NB4 (cell line): ENCODE data around the gene LRIG1.
A peak's percentile ranks its signal among the peaks of the same experiment; 100 is the strongest.

Experiments
- DNase-seq: peaks from one replicate; pipeline ENCODE4 v3.0.0; 2010; ENCODE audit warnings: low read depth
- H3K4me3 ChIP-seq: one replicate; pipeline ENCODE4 v1.5.1; 2011; ENCODE audit warnings: mild to moderate bottlenecking, low read depth, low read length, moderate library complexity
- MYC ChIP-seq: IDR thresholded peaks from 2 replicates; pipeline ENCODE4 v1.6.1; 2011; ENCODE audit warnings: low read depth, low read length
- POLR2A ChIP-seq: IDR thresholded peaks from 2 replicates; pipeline ENCODE4 v1.6.1; 2011; ENCODE audit warnings: mild to moderate bottlenecking; ENCODE audit not compliant: insufficient read length; ENCODE audit errors: extremely low read depth
- TF ChIP-seq, protein P1 (sequence below): IDR thresholded peaks from one replicate; pipeline ENCODE4 v1.5.1; 2012; ENCODE audit warnings: low read depth, low read length
- TF ChIP-seq, protein P2 (sequence below): IDR thresholded peaks from 2 replicates; pipeline ENCODE4 v1.6.1; 2011; ENCODE audit warnings: low read depth, low read length

Gene LRIG1

DNA sequence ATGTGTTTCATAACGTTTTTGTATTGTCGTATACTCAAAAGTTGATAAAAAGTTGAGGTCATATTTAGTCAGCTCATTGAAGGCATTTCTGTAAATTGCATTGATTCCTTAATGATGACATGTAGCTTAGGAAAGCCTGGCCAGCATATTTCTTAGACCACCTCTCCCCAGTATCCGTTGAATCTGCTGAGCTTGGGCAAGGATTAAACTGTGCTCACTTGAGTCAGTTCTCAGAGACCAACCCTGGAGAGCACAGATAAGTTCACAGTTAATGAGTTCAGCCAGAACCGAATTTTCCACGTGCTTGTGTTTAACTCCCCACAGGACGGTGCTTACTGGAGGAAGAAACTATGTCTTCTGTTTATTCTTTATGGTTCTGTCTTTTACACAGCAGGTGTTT is 147.3 kb downstream of the LRIG1 start:
- DNase-seq = no peak
- TF ChIP-seq, protein P1, sequence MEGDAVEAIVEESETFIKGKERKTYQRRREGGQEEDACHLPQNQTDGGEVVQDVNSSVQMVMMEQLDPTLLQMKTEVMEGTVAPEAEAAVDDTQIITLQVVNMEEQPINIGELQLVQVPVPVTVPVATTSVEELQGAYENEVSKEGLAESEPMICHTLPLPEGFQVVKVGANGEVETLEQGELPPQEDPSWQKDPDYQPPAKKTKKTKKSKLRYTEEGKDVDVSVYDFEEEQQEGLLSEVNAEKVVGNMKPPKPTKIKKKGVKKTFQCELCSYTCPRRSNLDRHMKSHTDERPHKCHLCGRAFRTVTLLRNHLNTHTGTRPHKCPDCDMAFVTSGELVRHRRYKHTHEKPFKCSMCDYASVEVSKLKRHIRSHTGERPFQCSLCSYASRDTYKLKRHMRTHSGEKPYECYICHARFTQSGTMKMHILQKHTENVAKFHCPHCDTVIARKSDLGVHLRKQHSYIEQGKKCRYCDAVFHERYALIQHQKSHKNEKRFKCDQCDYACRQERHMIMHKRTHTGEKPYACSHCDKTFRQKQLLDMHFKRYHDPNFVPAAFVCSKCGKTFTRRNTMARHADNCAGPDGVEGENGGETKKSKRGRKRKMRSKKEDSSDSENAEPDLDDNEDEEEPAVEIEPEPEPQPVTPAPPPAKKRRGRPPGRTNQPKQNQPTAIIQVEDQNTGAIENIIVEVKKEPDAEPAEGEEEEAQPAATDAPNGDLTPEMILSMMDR = no peak
- TF ChIP-seq, protein P2, sequence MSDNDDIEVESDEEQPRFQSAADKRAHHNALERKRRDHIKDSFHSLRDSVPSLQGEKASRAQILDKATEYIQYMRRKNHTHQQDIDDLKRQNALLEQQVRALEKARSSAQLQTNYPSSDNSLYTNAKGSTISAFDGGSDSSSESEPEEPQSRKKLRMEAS = no peak
- no peak for TF ChIP-seq POLR2A
- no peak overlapping the region for H3K4me3 ChIP-seq

DNA sequence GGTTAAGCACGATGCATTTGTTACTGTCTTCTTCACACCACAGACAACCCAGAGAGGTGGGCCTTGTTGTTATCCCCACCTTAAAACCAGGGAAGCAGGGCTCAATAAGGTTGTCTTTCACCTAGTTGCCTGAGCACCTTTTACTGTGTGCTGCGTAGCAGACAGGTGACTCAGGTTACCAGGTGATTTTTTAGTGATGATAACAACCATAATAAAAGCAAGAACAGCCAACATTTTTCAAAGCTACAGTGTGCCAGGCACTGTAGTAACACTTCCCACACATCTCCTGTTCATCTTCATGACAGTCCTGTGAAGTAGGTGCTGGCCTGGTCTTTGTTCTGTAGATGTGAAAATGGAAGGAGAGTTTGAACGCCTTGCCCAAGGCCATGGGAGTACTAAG is 147.8 kb downstream of the LRIG1 start:
- TF ChIP-seq POLR2A = no peak
- no peak for TF ChIP-seq MYC
- TF ChIP-seq, protein P1 = no peak
- TF ChIP-seq, protein P2 = no peak

DNA sequence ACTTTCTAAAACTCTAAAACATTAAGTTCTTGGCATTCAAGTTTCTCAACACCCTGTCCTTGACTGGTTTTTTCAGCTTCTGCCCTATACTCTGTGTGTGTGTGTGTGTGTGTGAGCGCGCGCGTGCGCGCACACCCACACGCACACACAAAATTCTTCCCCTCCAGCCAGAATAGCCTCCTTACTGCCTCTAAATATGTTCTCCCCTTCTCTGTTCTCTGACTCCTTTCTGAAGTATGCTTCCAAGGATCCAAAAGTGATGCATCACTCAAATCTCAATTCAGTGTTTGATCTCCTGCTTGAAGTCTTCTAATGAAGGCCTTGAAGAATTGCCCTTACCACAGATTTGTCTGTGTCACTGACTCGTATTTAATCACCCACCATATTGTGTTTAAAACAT is 150.2 kb downstream of the LRIG1 start:
- no peak overlapping the region for H3K4me3 ChIP-seq
- DNase-seq = no peak
- TF ChIP-seq, protein P2 = no peak
- TF ChIP-seq, protein P1 = no peak
- TF ChIP-seq POLR2A (no peak), MYC (no peak)

More for the DNA sequence above, 147.8 kb downstream of the LRIG1 start:
- DNase-seq = no peak
- no peak overlapping the region for H3K4me3 ChIP-seq

DNA sequence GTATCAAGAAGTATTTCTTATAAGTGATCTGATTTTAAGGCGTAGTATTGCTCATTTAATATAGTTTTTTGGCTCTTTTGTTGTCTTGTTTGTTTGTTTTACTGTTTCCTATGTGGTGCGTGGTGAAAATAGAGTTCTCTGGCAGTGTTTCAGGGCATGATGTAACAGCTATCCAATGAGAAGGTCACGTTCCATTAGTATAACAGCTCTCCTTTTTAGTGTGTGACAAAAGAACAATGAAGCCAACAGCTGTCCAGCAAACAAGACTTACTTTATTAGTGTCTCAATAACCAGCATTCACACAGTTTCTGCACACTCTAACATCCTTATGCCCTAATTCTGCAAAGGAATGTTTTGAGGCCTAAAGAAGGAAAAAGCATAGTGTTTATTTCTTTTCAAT is 152.1 kb downstream of the LRIG1 start:
- DNase-seq = no peak
- TF ChIP-seq MYC (no peak), POLR2A (no peak)
- TF ChIP-seq, protein P1 = no peak
- TF ChIP-seq, protein P2 = no peak
- no peak overlapping the region for H3K4me3 ChIP-seq

DNA sequence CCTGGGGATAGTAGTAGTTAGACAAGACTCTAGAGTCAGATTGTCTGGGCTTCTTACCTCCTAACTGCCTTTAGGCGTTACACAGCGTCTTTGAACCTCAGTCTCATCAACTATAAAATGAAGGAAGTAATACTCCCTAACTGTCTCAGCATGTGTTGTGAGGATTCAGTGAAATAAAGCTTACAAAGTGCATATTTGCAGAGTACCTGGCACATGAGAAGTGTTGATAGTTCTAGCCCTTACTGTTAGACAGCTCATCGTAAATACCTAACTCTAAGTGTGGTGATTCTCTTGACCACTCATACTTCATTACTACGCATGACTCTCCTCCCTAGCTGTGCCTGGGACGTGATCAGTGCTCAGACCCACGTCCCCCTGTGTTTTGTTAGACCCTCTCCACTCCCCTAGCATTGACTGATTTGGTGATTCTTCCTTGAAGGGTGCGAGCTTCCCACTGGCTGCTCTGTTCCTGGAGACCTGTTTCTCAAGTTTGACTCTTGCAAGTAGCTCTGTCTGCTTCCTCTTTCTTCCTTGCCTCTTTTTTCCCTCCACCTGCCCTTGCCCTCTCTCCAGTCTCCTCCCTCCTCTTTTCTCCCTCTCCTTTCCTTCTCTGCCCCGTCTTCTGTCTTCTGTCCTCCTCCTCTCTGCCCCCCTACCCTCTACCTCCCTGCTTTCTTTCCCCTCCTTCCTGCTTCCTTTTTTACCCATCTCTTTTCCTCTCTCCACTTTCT is 155.8 kb downstream of the LRIG1 start:
- peak; percentile 9 for DNase-seq
- TF ChIP-seq, protein P1 = no peak
- TF ChIP-seq, protein P2 = no peak
- no peak for TF ChIP-seq MYC
- no peak for TF ChIP-seq POLR2A
- no peak overlapping the region for H3K4me3 ChIP-seq
